ENCODE data around the gene KDM7A.

The KDM7A gene, protein sequence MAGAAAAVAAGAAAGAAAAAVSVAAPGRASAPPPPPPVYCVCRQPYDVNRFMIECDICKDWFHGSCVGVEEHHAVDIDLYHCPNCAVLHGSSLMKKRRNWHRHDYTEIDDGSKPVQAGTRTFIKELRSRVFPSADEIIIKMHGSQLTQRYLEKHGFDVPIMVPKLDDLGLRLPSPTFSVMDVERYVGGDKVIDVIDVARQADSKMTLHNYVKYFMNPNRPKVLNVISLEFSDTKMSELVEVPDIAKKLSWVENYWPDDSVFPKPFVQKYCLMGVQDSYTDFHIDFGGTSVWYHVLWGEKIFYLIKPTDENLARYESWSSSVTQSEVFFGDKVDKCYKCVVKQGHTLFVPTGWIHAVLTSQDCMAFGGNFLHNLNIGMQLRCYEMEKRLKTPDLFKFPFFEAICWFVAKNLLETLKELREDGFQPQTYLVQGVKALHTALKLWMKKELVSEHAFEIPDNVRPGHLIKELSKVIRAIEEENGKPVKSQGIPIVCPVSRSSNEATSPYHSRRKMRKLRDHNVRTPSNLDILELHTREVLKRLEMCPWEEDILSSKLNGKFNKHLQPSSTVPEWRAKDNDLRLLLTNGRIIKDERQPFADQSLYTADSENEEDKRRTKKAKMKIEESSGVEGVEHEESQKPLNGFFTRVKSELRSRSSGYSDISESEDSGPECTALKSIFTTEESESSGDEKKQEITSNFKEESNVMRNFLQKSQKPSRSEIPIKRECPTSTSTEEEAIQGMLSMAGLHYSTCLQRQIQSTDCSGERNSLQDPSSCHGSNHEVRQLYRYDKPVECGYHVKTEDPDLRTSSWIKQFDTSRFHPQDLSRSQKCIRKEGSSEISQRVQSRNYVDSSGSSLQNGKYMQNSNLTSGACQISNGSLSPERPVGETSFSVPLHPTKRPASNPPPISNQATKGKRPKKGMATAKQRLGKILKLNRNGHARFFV

GRCh38 chr7:140176811-140177702, at the start of gene KDM7A:
Gene KDM7A (minus strand): TSS chr7:140176983. CDS start chr7:140176937, 46 bp downstream.
- peak; percentile 16 to 90 (median 81) for DNase-seq

GRCh38 chr7:140225562-140226249, 48.9 kb upstream of the KDM7A start:
- DNase-seq: peak in 5 of 51 donors; percentile 8 to 34 (median 22)

GRCh38 chr7:140223515-140224221, 46.9 kb upstream of the KDM7A start:
- DNase-seq: no peak

- DNase-seq: no peak
Measured at GRCh38 chr7:140222814-140223213, 46.0 kb upstream of the KDM7A start.

GRCh38 chr7:140219672-140220524, 43.1 kb upstream of the KDM7A start:
- no peak for DNase-seq

DNA sequence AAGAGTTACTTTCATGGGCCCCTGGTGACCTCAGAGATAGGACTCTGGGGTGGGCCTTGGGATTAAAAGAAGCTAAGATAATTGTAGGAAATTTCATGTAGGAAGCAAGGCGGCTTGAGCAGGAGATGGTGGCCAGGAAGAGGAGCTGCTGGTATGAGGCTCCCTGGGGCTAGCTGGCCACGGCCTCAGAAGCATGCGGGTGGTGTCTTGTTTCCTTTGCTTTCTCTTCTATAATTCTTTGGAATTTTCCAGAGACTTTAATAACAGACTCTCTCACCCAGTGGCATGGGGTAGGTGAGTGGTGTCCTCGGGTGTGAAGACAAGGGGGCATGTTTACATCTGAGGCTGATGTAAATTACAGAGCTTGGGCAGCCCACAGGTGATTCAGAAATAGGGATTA, 41.9 kb upstream of the KDM7A start:
- DNase-seq: no peak

GRCh38 chr7:140217750-140218501, 41.1 kb upstream of the KDM7A start:
- DNase-seq: no peak

DNA sequence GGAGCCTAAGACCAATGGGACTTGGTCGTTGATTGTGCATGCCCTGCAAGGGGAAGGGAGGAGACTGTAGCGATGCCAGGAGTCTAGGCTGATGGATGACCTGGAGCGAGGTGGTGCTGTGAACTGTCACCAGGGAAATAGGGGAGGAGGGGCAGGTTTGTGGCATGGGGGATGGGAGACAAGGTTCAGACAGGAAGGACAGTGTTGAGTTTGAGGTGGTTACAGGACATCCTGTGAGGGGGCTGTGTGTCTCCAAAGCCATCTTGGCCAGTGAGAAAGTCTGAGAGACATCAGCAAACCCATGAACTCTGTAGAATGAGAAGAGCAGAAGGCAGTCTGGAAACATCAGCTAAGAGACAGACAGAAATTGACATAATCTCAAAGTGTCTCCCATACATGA, 38.5 kb upstream of the KDM7A start:
- no peak for DNase-seq

- no peak for DNase-seq
Measured at GRCh38 chr7:140214075-140214684, 37.4 kb upstream of the KDM7A start.

GRCh38 chr7:140213684-140214074, 36.9 kb upstream of the KDM7A start:
- no peak for DNase-seq

- no peak for DNase-seq
Measured at GRCh38 chr7:140212100-140212881, 35.5 kb upstream of the KDM7A start.

DNA sequence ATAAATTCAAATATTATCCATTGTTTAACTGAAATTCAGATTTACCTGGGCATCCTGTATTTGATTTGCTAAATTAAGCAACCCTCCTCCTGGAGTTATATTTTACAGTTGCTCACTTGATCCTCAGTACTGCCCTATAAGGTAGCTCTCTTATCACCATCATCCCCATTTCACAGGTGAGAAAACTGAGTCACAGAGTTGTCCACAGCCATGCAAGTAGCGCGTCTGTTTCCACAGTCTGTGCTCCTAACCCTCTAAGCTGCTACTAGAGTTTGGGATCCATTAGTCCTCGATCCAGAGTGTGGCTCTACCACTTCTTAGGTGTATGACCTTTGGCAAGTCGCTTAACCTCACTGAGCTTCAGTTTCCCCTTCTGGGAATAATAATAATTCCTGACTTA, 34.9 kb upstream of the KDM7A start:
- no peak for DNase-seq

DNA sequence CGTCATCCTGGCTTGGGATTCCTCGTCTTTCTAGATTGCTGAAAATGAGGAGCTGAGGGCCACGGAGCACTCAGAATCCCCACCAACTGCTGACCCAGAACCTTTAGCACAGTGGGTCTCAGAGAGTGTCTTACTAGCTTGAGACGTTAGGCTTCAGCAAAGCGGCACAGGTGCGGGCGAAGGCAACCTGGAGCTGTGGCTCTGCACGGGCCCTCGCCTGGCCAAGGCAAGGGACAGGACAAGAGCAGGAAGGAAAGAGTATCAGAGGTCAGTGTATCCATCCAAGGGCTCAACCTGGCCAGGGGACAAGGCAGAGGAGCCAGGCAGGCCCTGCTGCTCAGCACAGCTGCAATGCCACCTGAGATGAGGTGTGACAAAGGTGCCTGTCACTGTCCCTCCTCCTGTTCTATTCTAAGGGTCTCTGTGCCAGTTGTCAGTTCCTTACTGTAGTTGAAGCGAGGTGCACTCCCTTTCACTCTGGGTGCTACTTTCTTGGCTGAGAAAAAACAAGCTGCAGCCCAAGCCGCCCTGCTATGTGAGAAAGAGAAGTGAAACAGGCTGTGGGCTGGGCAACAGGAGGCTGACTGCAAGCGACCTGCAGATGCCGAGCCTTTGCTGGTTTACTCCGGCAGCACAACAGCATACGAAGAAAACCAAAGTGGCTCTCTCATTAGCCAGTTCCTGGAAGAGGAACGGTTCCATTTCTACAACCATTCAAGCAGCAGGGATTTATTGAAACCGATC, 33.3 kb upstream of the KDM7A start:
- peak in 15 of 51 donors; percentile 9 to 33 (median 18) for DNase-seq

GRCh38 chr7:140206616-140207389, 30.0 kb upstream of the KDM7A start:
- no peak for DNase-seq

DNA sequence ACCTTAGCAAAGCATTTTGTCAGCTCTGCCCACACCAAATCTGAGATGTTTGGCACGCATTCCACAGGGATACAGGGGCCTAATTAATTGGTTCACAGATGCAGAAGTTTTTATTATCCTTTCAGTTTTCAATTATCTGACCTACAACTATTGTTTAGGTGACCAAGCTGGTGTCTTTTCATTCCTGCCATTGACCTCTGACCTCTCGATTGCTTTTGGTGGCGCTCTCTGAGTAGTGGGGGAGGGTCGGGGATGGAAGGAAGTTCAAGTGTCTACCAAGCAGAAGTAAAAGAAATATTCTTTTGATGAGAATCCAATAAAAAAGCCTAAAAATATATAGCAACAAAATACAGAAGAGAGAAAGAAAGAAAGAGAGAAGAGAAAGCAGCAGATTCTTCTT, 28.8 kb upstream of the KDM7A start:
- DNase-seq: no peak

All from hypothalamus (tissue), 51 donors.